Upper lobe of right lung (tissue), 1 donor: ENCODE measurements around the gene SCCPDH. TPM values are rescaled to one million over a fixed set of nuclear protein-coding genes. Genes with fewer than 3 reads are reported as not detected.

Source experiments
- ATAC-seq: fragments of 200-7000 bp; cut with Tn5 transposase; one replicate; pipeline ENCODE4 v1.9.1; 2020; ENCODE audit warnings: mild to moderate bottlenecking, moderate library complexity
- DNase-seq: peaks from one replicate; pipeline ENCODE4 v3.0.0-alpha.2; 2020
- H3K27ac ChIP-seq: fragments of 200-600 bp; one replicate; pipeline ENCODE4 v1.8.0; 2022
- H3K27me3 ChIP-seq: fragments of 200-600 bp; one replicate; pipeline ENCODE4 v1.8.0; 2022; ENCODE audit warnings: mild to moderate bottlenecking
- H3K36me3 ChIP-seq: fragments of 200-600 bp; one replicate; pipeline ENCODE4 v1.8.0; 2022
- H3K4me1 ChIP-seq: fragments of 200-600 bp; one replicate; pipeline ENCODE4 v1.8.0; 2022
- H3K4me3 ChIP-seq: fragments of 200-600 bp; one replicate; pipeline ENCODE4 v1.8.0; 2022; ENCODE audit warnings: mild to moderate bottlenecking
- H3K9me3 ChIP-seq: fragments of 200-600 bp; one replicate; pipeline ENCODE4 v1.8.0; 2022
- CTCF ChIP-seq: fragments of 200-600 bp; IDR thresholded peaks from one replicate; pipeline ENCODE4 v1.8.0; 2022; ENCODE audit warnings: antibody characterized with exemption
- intact Hi-C: fragments of 100-400 bp; cut with DNase I; formaldehyde crosslinking; loops from one replicate; pipeline ENCODE4 v1.11.0; 2022
- total RNA-seq: library from RNA; stranded (reverse); fragmentation: NEBNext Ultra II Directional; extraction: Animal tissue kit (Norgen Biotek cat#: 25700); gene quantifications from one replicate; pipeline ENCODE4 v1.2.1, GENCODE V29; 2021
- donor health status: DM: no; HTN: yes; CAD: no; lungs with severe emphysema.

Gene SCCPDH
- total RNA-seq, 1 donor from 2014 or later = 23.4 TPM

GRCh38 chr1:246801241-246802020 lies 77.2 kb downstream of the SCCPDH start:
- intact Hi-C loops = no loop called here
- Histone ChIP-seq H3K9me3 (no peaks in the 10 kb centered on the region), H3K36me3 (no peaks in the 10 kb centered on the region), H3K4me3 (no peak overlapping the region), H3K27me3 (peaks cover 8% of the 10 kb centered on the region), H3K27ac (no peak overlapping the region), H3K4me1 (no peaks in the 10 kb centered on the region)
- no peak for TF ChIP-seq CTCF
- DNase-seq = no peak
- ATAC-seq = no peak

GRCh38 chr1:246803373-246803772 lies 79.2 kb downstream of the SCCPDH start:
- Histone ChIP-seq H3K36me3 (no peaks in the 10 kb centered on the region), H3K27ac (no peak overlapping the region), H3K4me3 (no peak overlapping the region), H3K27me3 (peaks cover 5% of the 10 kb centered on the region), H3K9me3 (no peaks in the 10 kb centered on the region), H3K4me1 (no peaks in the 10 kb centered on the region)
- intact Hi-C loops = no loop called here
- ATAC-seq (no peak), DNase-seq (no peak)
- no peak for TF ChIP-seq CTCF

GRCh38 chr1:246803883-246804282 lies 79.7 kb downstream of the SCCPDH start:
- no peaks in the 10 kb centered on the region for H3K9me3 ChIP-seq
- no peak for ATAC-seq

GRCh38 chr1:246805135-246805716 lies 81.0 kb downstream of the SCCPDH start:
- Histone ChIP-seq H3K27me3 (no peaks in the 10 kb centered on the region), H3K27ac (no peak overlapping the region), H3K4me1 (no peaks in the 10 kb centered on the region), H3K9me3 (no peaks in the 10 kb centered on the region), H3K36me3 (no peaks in the 10 kb centered on the region), H3K4me3 (no peak overlapping the region)
- DNase-seq = no peak
- TF ChIP-seq CTCF = no peak
- no peak for ATAC-seq
- intact Hi-C loops = no loop called here

More at GRCh38 chr1:246803883-246804282, 79.7 kb downstream of the SCCPDH start:
- no peak for TF ChIP-seq CTCF
- DNase-seq = no peak
- no peak overlapping the region for H3K27ac ChIP-seq
- no peaks in the 10 kb centered on the region for H3K4me1 ChIP-seq
- peaks cover under 1% of the 10 kb centered on the region for H3K27me3 ChIP-seq
- no peak overlapping the region for H3K4me3 ChIP-seq
- H3K36me3 ChIP-seq = no peaks in the 10 kb centered on the region
- intact Hi-C loops = no loop called here

GRCh38 chr1:246809473-246809872 lies 85.3 kb downstream of the SCCPDH start:
- no peak for ATAC-seq
- no peaks in the 10 kb centered on the region for H3K27me3 ChIP-seq
- H3K36me3 ChIP-seq = no peaks in the 10 kb centered on the region
- H3K4me1 ChIP-seq = no peaks in the 10 kb centered on the region
- H3K9me3 ChIP-seq = no peaks in the 10 kb centered on the region
- H3K4me3 ChIP-seq = no peak overlapping the region
- no peak for TF ChIP-seq CTCF
- no peak overlapping the region for H3K27ac ChIP-seq
- intact Hi-C loops = no loop called here
- no peak for DNase-seq
